ENCODE results near the gene AMOTL1.

- TF ChIP-seq, protein P1, sequence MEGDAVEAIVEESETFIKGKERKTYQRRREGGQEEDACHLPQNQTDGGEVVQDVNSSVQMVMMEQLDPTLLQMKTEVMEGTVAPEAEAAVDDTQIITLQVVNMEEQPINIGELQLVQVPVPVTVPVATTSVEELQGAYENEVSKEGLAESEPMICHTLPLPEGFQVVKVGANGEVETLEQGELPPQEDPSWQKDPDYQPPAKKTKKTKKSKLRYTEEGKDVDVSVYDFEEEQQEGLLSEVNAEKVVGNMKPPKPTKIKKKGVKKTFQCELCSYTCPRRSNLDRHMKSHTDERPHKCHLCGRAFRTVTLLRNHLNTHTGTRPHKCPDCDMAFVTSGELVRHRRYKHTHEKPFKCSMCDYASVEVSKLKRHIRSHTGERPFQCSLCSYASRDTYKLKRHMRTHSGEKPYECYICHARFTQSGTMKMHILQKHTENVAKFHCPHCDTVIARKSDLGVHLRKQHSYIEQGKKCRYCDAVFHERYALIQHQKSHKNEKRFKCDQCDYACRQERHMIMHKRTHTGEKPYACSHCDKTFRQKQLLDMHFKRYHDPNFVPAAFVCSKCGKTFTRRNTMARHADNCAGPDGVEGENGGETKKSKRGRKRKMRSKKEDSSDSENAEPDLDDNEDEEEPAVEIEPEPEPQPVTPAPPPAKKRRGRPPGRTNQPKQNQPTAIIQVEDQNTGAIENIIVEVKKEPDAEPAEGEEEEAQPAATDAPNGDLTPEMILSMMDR (IDR thresholded peaks at IDR 0.05): no peak
- no peak for TF ChIP-seq POLR2A (IDR thresholded peaks at IDR 0.05)
Observed at GRCh38 chr11:94737171-94737611, 31.0 kb upstream of the AMOTL1 start.

Measured in adrenal gland (tissue), 5 donors.